Spleen (tissue), 11 donors: ENCODE measurements around the gene HBZ. TPM values are rescaled to one million over a fixed set of nuclear protein-coding genes. Genes with fewer than 3 reads are reported as not detected.

ENCODE experiments used
- DNase-seq: peaks from one replicate; pipeline ENCODE4 v3.0.0-alpha.2; 2020
- H3K27ac ChIP-seq, 8 donors: fragments of 200-600 bp; sonication (generic) in 7 of 8; 1 replicate in 4 of 8; 2 replicates in 4 of 8; pipeline versions ENCODE4 v1.5.0 to v1.8.0; 2016 to 2021; ENCODE audit warnings: inconsistent platforms in 4 of 8, mild to moderate bottlenecking in 4 of 8, moderate library complexity in 1 of 8
- H3K27me3 ChIP-seq, 7 donors: fragments of 200-600 bp; sonication (generic) in 6 of 7; replicated peaks in 1 of 7; 1 replicate in 4 of 7; 2 replicates in 3 of 7; pipeline versions ENCODE4 v1.5.0 to v1.8.0; 2016 to 2021; ENCODE audit warnings: inconsistent platforms in 3 of 7, mild to moderate bottlenecking in 1 of 7
- H3K36me3 ChIP-seq, 6 donors: fragments of 200-600 bp; sonication (generic) in 5 of 6; 1 replicate in 4 of 6; 2 replicates in 2 of 6; pipeline versions ENCODE4 v1.5.0 to v1.8.0; 2016 to 2021; ENCODE audit warnings: inconsistent platforms in 2 of 6
- H3K4me1 ChIP-seq, 6 donors: fragments of 200-600 bp; sonication (generic) in 5 of 6; 1 replicate in 3 of 6; 2 replicates in 3 of 6; pipeline versions ENCODE4 v1.5.0 to v1.8.0; 2016 to 2021; ENCODE audit warnings: inconsistent platforms in 3 of 6
- H3K4me3 ChIP-seq, 8 donors: fragments of 200-600 bp; sonication (generic) in 7 of 8; 1 replicate in 4 of 8; 2 replicates in 4 of 8; pipeline versions ENCODE4 v1.5.0 to v1.8.0; 2016 to 2021; ENCODE audit warnings: inconsistent platforms in 4 of 8, mild to moderate bottlenecking in 4 of 8, moderate library complexity in 2 of 8
- H3K9me3 ChIP-seq, 8 donors: fragments of 200-600 bp; sonication (generic) in 7 of 8; 1 replicate in 4 of 8; 2 replicates in 4 of 8; pipeline versions ENCODE4 v1.5.0 to v1.8.0; 2016 to 2021; ENCODE audit warnings: inconsistent platforms in 4 of 8
- POLR2A ChIP-seq, 3 donors: fragments of 450-650 bp; IDR thresholded peaks; one replicate each; pipeline ENCODE4 v1.5.1; 2017; ENCODE audit warnings: antibody characterized with exemption in 3 of 3, mild to moderate bottlenecking in 1 of 3
- POLR2AphosphoS5 ChIP-seq, 3 donors: sonication (generic); formaldehyde crosslinking; IDR thresholded peaks; one replicate each; pipeline ENCODE4 v1.5.1; 2017; ENCODE audit warnings: antibody characterized with exemption in 3 of 3
- WGBS, 5 donors: extraction: QIAGEN DNeasy Blood & Tissue Kit in 3 of 5; methylation state at CpG; one replicate each; pipeline versions ENCODE4 v1.1.5 to v1.1.7; 2013 to 2018; 5-methylcytosine and 5-hydroxymethylcytosine counted together
- intact Hi-C: fragments of 100-400 bp; cut with DNase I; formaldehyde crosslinking; loops from one replicate; pipeline ENCODE4 v1.15.0; 2023; ENCODE audit warnings: low total_unique reads
- polyA plus RNA-seq, 3 donors: library from polyadenylated mRNA; stranded (reverse); fragments of 200-250 nt; gene quantifications; one replicate each; pipeline ENCODE4 v1.2.1, GENCODE V29; 2013
- total RNA-seq, 7 donors: library from RNA; depleted of rRNA in 3 of 7; stranded (reverse); fragments of >200 nt in 3 of 7; fragmentation: NEBNext Ultra II Directional in 4 of 7; extraction: Animal tissue kit (Norgen Biotek cat#: 25700) in 4 of 7; gene quantifications; one replicate each; pipeline versions ENCODE4 v1.1.0 to v1.2.1, GENCODE V29; 2016 to 2021
- TF ChIP-seq, protein P1 (sequence below), 11 experiments: fragments of 200-600 bp in 7 of 11; fragments of 450-650 bp in 4 of 11; sonication (generic) in 4 of 11; IDR thresholded peaks in 8 of 11; conservative IDR thresholded peaks in 3 of 11; 1 replicate in 7 of 11; 2 replicates in 4 of 11; pipeline versions ENCODE4 v1.4.0 to v1.8.0; 2016 to 2021; ENCODE audit warnings: antibody characterized with exemption in 11 of 11, inconsistent platforms in 4 of 11, mild to moderate bottlenecking in 1 of 11
- donor health status: healthy with polysubstance abuse.
- donor health status: DM: no; HTN: no; CAD: no; lungs with moderate emphysema.
- donor health status: DM: no; HTN: no; CAD: no.
- donor health status: Bipolar disorder and iron deficiency.
- donor health status: healthy.
- donor health status: DM: no; HTN: no; CAD: no.
- donor health status: DM: yes; HTN: yes; CAD: no.

HBZ gene
- total and polyA plus RNA-seq, 10 donors, result 0.16 to 1.2 TPM; not detected in 8

DNA sequence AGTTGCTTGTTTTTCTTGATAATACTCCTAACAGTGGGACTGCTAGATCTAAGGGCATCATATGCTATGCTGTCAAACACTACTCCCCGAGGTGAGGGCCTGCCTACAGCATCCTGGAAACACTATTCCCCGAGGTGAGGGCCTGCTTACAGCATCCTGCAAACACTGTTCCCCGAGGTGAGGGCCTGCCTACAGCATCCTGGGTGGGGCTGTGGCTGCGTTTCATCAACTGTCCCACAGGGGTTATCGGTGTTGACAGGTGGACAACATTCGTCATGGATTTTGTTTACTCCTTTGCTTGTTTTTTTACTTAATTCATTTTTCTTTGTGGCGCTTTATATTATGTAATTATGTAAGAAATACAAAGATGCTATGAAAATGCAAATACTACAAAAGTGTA, 36.4 kb upstream of the HBZ start:
- DNase-seq, result no peak
- TF ChIP-seq, protein P1, sequence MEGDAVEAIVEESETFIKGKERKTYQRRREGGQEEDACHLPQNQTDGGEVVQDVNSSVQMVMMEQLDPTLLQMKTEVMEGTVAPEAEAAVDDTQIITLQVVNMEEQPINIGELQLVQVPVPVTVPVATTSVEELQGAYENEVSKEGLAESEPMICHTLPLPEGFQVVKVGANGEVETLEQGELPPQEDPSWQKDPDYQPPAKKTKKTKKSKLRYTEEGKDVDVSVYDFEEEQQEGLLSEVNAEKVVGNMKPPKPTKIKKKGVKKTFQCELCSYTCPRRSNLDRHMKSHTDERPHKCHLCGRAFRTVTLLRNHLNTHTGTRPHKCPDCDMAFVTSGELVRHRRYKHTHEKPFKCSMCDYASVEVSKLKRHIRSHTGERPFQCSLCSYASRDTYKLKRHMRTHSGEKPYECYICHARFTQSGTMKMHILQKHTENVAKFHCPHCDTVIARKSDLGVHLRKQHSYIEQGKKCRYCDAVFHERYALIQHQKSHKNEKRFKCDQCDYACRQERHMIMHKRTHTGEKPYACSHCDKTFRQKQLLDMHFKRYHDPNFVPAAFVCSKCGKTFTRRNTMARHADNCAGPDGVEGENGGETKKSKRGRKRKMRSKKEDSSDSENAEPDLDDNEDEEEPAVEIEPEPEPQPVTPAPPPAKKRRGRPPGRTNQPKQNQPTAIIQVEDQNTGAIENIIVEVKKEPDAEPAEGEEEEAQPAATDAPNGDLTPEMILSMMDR (IDR thresholded peaks at IDR 0.05 in 8 of 11, conservative IDR thresholded peaks at IDR 0.05 in 3 of 11), result no peak
- TF ChIP-seq POLR2A (IDR thresholded peaks at IDR 0.05) (no peak), POLR2AphosphoS5 (IDR thresholded peaks at IDR 0.05) (no peak)
- Histone ChIP-seq H3K9me3 (no peaks in the 10 kb centered on the region), H3K4me3 (no peak overlapping the region), H3K27ac (no peak overlapping the region), H3K36me3 (peaks cover 0 to 85% (median 38%) of the 10 kb centered on the region in 6 donors), H3K27me3 (no peaks in the 10 kb centered on the region), H3K4me1 (peaks cover 0 to 24% (median 8%) of the 10 kb centered on the region in 6 donors)
- intact Hi-C loops, result loop anchor here (5.0 kb wide), 1 partner anchor 66 kb away; the partner anchor contains the start of gene HBQ1
- WGBS, 5 donors, result 67 to 76% (median 72%) methylated on average over 7 of the region's 7 CpGs

DNA sequence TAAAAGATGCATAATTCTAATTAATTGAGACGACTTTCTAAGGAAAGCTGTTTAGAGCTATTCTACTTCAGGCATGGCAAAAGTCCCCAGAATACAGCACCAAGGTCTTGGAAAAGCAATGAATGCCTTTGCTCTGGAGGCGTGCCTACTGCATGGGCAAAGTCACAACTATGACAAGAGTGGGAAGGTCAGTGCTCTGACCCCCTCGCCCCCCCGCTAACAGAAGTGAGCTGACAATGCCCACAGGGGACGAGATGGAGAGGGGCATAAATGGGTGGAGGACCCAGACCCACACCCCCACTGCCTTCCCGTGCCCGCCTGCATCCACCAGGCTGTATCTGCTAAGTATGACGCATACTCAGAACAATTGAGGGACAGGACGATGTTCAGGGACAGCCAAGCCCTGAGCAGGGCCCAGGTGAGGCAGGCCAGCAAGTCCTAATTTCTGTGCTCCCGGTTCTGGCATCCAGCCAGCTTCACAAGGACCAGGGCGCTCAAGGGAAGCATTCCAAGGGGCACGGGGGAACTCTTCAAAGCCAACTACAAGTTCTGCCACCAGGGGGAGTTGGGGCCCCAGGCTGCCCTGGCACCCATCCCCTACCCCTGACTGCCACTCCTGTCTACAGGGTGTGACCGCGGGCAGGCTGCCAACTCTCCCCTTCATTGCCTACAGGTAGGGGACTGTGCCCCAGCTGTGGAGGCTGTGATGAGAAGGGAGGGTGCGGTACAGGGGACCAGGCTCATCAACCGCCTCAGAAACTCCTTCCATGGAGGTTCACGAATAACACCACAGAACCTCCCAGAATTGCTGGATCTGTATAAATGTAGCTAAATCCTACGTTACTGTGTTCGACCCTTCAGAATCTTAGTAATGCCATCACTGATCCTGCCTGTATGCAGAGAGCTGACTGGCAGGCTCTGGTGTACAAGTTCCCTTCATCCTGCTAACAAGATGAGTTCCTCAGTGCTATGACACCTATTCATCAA, 34.8 kb upstream of the HBZ start:
- Histone ChIP-seq H3K4me3 (no peak overlapping the region), H3K27me3 (no peaks in the 10 kb centered on the region), H3K4me1 (peaks cover 0 to 24% (median 8%) of the 10 kb centered on the region in 6 donors), H3K36me3 (peaks cover 0 to 78% (median 23%) of the 10 kb centered on the region in 6 donors), H3K9me3 (no peaks in the 10 kb centered on the region), H3K27ac (no peak overlapping the region)
- peak; percentile 86 for DNase-seq
- intact Hi-C loops, result loop anchor here (5.0 kb wide), 1 partner anchor 65 kb away; the partner anchor contains the start of gene HBQ1
- TF ChIP-seq POLR2AphosphoS5 (IDR thresholded peaks at IDR 0.05) (peak in 2 of 3 donors; percentile 25 to 42), POLR2A (IDR thresholded peaks at IDR 0.05) (no peak)
- TF ChIP-seq, protein P1 (IDR thresholded peaks at IDR 0.05 in 8 of 11, conservative IDR thresholded peaks at IDR 0.05 in 3 of 11), result peak; percentile 9 to 81 (median 70)
- 66 to 71% (median 70%) methylated on average over 18 to 19 of the region's 19 CpGs for WGBS, 5 donors

DNA sequence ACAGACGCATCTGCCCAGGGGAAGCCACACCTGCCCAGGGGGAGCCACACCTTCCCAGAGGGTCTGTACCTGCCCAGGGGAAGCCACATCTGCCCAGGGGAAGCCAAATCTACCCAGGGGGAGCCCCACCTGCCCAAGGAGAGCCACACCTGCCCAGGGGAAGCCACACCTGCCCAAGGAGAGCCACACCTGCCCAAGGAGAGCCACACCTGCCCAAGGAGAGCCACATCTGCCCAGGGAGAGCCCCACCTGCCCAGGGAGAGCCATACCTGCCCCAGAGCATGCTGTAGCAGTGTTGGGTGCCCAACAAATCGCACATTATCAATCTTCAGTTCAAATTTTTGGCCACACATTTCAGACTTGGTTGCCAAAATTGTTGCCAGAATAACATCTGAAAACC, 33.6 kb upstream of the HBZ start:
- no peak overlapping the region for H3K4me3 ChIP-seq
- no peak overlapping the region for H3K27ac ChIP-seq
- no peak for TF ChIP-seq POLR2AphosphoS5 (IDR thresholded peaks at IDR 0.05)
- TF ChIP-seq, protein P1 (IDR thresholded peaks at IDR 0.05 in 8 of 11, conservative IDR thresholded peaks at IDR 0.05 in 3 of 11), result no peak
- TF ChIP-seq POLR2A (IDR thresholded peaks at IDR 0.05), result no peak
- no peak for DNase-seq
- WGBS, 5 donors, result 88 to 97% (median 92%) methylated on average over 1 to 2 of the region's 2 CpGs
- peaks cover 0 to 24% (median 8%) of the 10 kb centered on the region in 6 donors for H3K4me1 ChIP-seq
- intact Hi-C loops, result loop anchor here (5.0 kb wide), 1 partner anchor 63 kb away; the partner anchor contains the start of gene HBQ1
- H3K27me3 ChIP-seq, result no peaks in the 10 kb centered on the region
- peaks cover 0 to 74% (median 21%) of the 10 kb centered on the region in 6 donors for H3K36me3 ChIP-seq
- H3K9me3 ChIP-seq, result no peaks in the 10 kb centered on the region

DNA sequence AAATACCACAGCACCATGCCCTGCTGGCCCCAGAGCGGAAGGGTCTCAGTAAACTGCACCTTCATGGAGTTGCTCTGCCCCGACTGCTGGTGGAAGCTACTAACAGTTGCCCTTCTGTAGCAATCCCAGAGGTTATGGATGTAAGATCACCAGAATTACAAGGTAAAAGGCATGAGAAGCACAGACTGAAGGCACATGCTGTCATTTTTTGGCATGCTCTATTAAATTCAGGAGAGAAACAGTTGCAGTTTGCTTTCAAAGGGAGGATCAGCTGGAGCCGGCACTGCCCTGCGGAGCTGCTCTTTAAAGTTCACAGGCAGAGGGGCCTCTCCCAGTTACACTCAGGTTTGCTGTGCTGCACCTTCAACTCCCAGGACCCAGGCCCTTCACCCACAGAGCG, 33.1 kb upstream of the HBZ start:
- WGBS, 5 donors, result 84 to 96% (median 88%) methylated on average over 5 of the region's 5 CpGs
- Histone ChIP-seq H3K4me1 (peaks cover 0 to 27% (median 8%) of the 10 kb centered on the region in 6 donors), H3K36me3 (peaks cover 0 to 73% (median 19%) of the 10 kb centered on the region in 6 donors), H3K27ac (no peak overlapping the region), H3K4me3 (no peak overlapping the region), H3K9me3 (no peaks in the 10 kb centered on the region), H3K27me3 (no peaks in the 10 kb centered on the region)
- TF ChIP-seq POLR2A (IDR thresholded peaks at IDR 0.05) (no peak), POLR2AphosphoS5 (IDR thresholded peaks at IDR 0.05) (no peak)
- TF ChIP-seq, protein P1 (IDR thresholded peaks at IDR 0.05 in 8 of 11, conservative IDR thresholded peaks at IDR 0.05 in 3 of 11), result no peak
- intact Hi-C loops, result loop anchor here (5.0 kb wide), 1 partner anchor 63 kb away; the partner anchor contains the start of gene HBQ1
- no peak for DNase-seq
